ENCODE results near the gene TUG1.

The TUG1 gene

GRCh38 chr22:30955153-30955552, 13.9 kb upstream of the TUG1 start:
- Histone ChIP-seq H3K9me3 (replicated peaks; ENCODE audit: insufficient read depth, low read length) (no peaks in the 10 kb centered on the region), H3K79me2 (ENCODE audit: low read length) (no peaks in the 10 kb centered on the region), H2AFZ (ENCODE audit: low read length) (no peak overlapping the region), H3K27ac (ENCODE audit: low read length) (no peak overlapping the region), H3K4me3 (ENCODE audit: low read length) (no peak overlapping the region), H3K27me3 (replicated peaks; ENCODE audit: insufficient read depth, low read length) (no peaks in the 10 kb centered on the region), H3K9me2 (replicated peaks; ENCODE audit: insufficient read depth, low read length) (no peaks in the 10 kb centered on the region), H3K36me3 (replicated peaks; ENCODE audit: insufficient read depth, low read length) (no peaks in the 10 kb centered on the region), H4K20me1 (ENCODE audit: insufficient read depth, low read length) (no peaks in the 10 kb centered on the region), H3K4me2 (ENCODE audit: low read depth, low read length) (no peak overlapping the region), H3K4me1 (ENCODE audit: low read length) (no peaks in the 10 kb centered on the region), H3K9ac (ENCODE audit: low read length) (no peak overlapping the region), H3F3A (ENCODE audit: insufficient read depth, low read length) (no peaks in the 10 kb centered on the region)
- TF ChIP-seq EZH2phosphoT487 (IDR thresholded peaks at IDR 0.05; ENCODE audit: low read length) (no peak), CTCF (IDR thresholded peaks at IDR 0.05; ENCODE audit: low read length) (no peak), EZH2 (optimal IDR thresholded peaks at IDR 0.05; ENCODE audit: low read depth, low read length) (no peak)
- DNase-seq = no peak

DNA sequence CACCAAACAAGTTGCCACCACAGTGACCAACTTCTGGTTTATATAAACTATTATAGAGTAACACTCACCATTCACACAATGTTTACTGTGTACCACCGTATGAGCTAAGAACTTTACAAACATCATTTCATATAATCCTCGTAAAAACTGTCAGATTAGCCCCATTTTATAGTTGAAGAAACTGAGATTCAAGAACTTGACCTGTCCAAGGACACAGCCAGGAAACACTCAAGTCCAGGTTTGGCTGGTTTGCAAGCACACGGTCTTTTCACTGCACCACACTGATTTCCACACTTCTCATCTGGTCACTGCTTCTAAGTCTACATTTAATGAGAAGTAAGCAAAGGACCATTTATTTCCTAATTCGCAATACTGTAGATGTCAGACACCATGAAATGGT, 4.2 kb upstream of the TUG1 start:
- Histone ChIP-seq H3K9me3 (replicated peaks; ENCODE audit: insufficient read depth, low read length) (no peaks in the 10 kb centered on the region), H3K9ac (ENCODE audit: low read length) (no peak overlapping the region), H3K4me2 (ENCODE audit: low read depth, low read length) (no peak overlapping the region), H3K4me1 (ENCODE audit: low read length) (peaks cover under 1% of the 10 kb centered on the region; the same call in 1 of the 2 replicates), H3K4me3 (ENCODE audit: low read length) (no peak overlapping the region), H3K79me2 (ENCODE audit: low read length) (peaks cover 27% of the 10 kb centered on the region), H2AFZ (ENCODE audit: low read length) (no peak overlapping the region), H3K9me2 (replicated peaks; ENCODE audit: insufficient read depth, low read length) (no peaks in the 10 kb centered on the region), H3K36me3 (replicated peaks; ENCODE audit: insufficient read depth, low read length) (no peaks in the 10 kb centered on the region), H3K27ac (ENCODE audit: low read length) (no peak overlapping the region), H3K27me3 (replicated peaks; ENCODE audit: insufficient read depth, low read length) (no peaks in the 10 kb centered on the region), H3F3A (ENCODE audit: insufficient read depth, low read length) (peaks cover 3% of the 10 kb centered on the region; the same call in 1 of the 2 replicates), H4K20me1 (ENCODE audit: insufficient read depth, low read length) (no peaks in the 10 kb centered on the region)
- TF ChIP-seq EZH2phosphoT487 (IDR thresholded peaks at IDR 0.05; ENCODE audit: low read length) (no peak), CTCF (IDR thresholded peaks at IDR 0.05; ENCODE audit: low read length) (no peak), EZH2 (optimal IDR thresholded peaks at IDR 0.05; ENCODE audit: low read depth, low read length) (no peak)
- no peak for DNase-seq

DNA sequence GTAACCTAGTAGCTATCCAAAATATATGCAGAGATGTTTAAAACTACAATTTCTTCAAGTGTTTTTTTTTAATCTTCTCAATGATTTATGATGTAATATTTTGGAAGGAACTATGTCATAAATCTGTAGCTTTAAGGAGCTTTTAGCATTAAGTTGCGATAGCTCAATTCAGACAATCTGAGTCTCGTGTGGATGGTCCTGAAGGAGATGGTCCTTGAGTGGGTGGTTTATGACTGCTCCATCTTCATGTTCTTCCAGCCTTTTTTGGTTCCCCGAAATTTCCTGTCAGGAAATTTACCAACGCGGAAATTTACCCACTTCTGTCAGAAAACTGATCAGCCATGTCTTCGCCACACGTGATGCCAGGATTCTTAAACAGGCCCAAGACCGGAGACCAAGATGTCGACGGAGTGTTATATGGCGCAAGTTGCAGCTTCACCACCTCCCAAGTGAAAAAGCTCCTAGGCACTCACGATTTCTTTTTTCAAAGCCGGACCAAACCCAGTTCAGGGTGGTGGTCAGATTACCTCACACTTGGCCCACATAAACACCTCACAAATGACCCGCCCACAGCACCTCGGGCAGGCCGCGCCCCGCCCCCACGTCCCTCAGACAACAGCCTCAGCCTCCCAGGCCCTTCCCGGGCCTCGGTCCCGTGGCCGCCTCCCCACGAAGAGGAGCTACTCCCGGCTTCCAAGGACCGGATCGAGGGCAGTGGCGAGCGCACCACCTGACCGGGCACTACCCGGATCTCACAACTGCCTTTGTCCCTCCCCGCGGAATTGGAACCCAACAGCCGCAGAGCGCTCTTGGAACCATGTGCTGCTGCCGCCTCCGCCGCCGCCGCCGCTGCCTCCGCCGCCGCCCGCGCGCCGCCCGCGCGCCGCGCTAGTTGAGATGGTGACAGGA, 796 bp upstream of the TUG1 start, which contains the start of gene MORC2:
Gene MORC2, minus strand, starts transcription at position 760 of the 909 bp plus-strand sequence. CDS start 885 bp downstream, outside the sequence.
- peak within 1 kb of the TSS; percentile 64; the same call in 1 of the 2 replicates for H2AFZ ChIP-seq (ENCODE audit: low read length)
- no peaks in the 10 kb centered on the region for H3K9me3 ChIP-seq (replicated peaks; ENCODE audit: insufficient read depth, low read length)
- H3K27ac ChIP-seq (ENCODE audit: low read length) = peak within 1 kb of the TSS; percentile 69; the same call in 1 of the 2 replicates
- peaks cover 7% of the 10 kb centered on the region for H3K4me1 ChIP-seq (ENCODE audit: low read length)
- H3K9ac ChIP-seq (ENCODE audit: low read length) = peak within 1 kb of the TSS; percentile 78
- peaks cover 21% of the 10 kb centered on the region for H3K36me3 ChIP-seq (replicated peaks; ENCODE audit: insufficient read depth, low read length)
- H3K4me3 ChIP-seq (ENCODE audit: low read length) = peak within 1 kb of the TSS; percentile 78
- H4K20me1 ChIP-seq (ENCODE audit: insufficient read depth, low read length) = no peaks in the 10 kb centered on the region
- H3K79me2 ChIP-seq (ENCODE audit: low read length) = peaks cover 57% of the 10 kb centered on the region
- H3K9me2 ChIP-seq (replicated peaks; ENCODE audit: insufficient read depth, low read length) = no peaks in the 10 kb centered on the region
- no peak for TF ChIP-seq EZH2phosphoT487 (IDR thresholded peaks at IDR 0.05; ENCODE audit: low read length)
- no peak for TF ChIP-seq EZH2 (optimal IDR thresholded peaks at IDR 0.05; ENCODE audit: low read depth, low read length)
- TF ChIP-seq CTCF (IDR thresholded peaks at IDR 0.05; ENCODE audit: low read length) = no peak
- H3F3A ChIP-seq (ENCODE audit: insufficient read depth, low read length) = peaks cover 3% of the 10 kb centered on the region; the same call in 1 of the 2 replicates
- H3K4me2 ChIP-seq (ENCODE audit: low read depth, low read length) = peak within 1 kb of the TSS; percentile 88
- peak; percentile 52 for DNase-seq
- no peaks in the 10 kb centered on the region for H3K27me3 ChIP-seq (replicated peaks; ENCODE audit: insufficient read depth, low read length)

Measured in MM.1S (cell line).